Glutamatergic neuron (in vitro differentiated cells): Measurements from ENCODE around the gene WDTC1. TPM values are rescaled to one million over a fixed set of nuclear protein-coding genes. Genes with fewer than 3 reads are reported as not detected.
"Not testable (repeated sequence)": the region's sequence is repeated elsewhere in the genome, so short reads cannot be mapped to it uniquely, and the experiment has no call there.

Experiments
- DNase-seq: peaks from one replicate; pipeline ENCODE4 v3.0.0; 2022
- H3K27ac Mint-ChIP-seq: one replicate; pipeline ENCODE4 v1.8.0; 2020; ENCODE audit warnings: mild to moderate bottlenecking, mixed read lengths, inconsistent platforms; ENCODE audit not compliant: unreplicated experiment
- H3K27me3 Mint-ChIP-seq: one replicate; pipeline ENCODE4 v1.8.0; 2020; ENCODE audit warnings: mild to moderate bottlenecking, moderate library complexity, mixed read lengths, inconsistent platforms; ENCODE audit not compliant: unreplicated experiment
- H3K36me3 Mint-ChIP-seq: one replicate; pipeline ENCODE4 v1.8.0; 2020; ENCODE audit warnings: mild to moderate bottlenecking, mixed read lengths, inconsistent platforms; ENCODE audit not compliant: unreplicated experiment
- H3K4me1 Mint-ChIP-seq: one replicate; pipeline ENCODE4 v1.8.0; 2020; ENCODE audit warnings: mild to moderate bottlenecking, low read depth, mixed read lengths, inconsistent platforms; ENCODE audit not compliant: unreplicated experiment
- H3K4me3 Mint-ChIP-seq: one replicate; pipeline ENCODE4 v1.8.0; 2020; ENCODE audit warnings: mild to moderate bottlenecking, mixed read lengths, inconsistent platforms; ENCODE audit not compliant: unreplicated experiment
- H3K9me3 Mint-ChIP-seq: one replicate; pipeline ENCODE4 v1.8.0; 2020; ENCODE audit warnings: mild to moderate bottlenecking, moderate library complexity, mixed read lengths, inconsistent platforms; ENCODE audit not compliant: unreplicated experiment
- total RNA-seq: library from RNA; stranded (reverse); fragmentation: NEBNext Ultra II Directional; extraction: Animal tissue kit (Norgen Biotek cat#: 25700); gene quantifications from one replicate; pipeline ENCODE4 v1.2.1, GENCODE V29; 2021; ENCODE audit not compliant: unreplicated experiment
- TF ChIP-seq, protein P1 (sequence below): fragments of 200-600 bp; sonication (generic); IDR thresholded peaks from one replicate; pipeline ENCODE4 v1.5.0; 2021; ENCODE audit not compliant: partially characterized antibody, unreplicated experiment

Gene WDTC1
- total RNA-seq, 1 donor from 2014 or later, result 49.4 TPM

GRCh38 chr1:27203946-27204345 is 30.5 kb upstream of the WDTC1 start:
- Mint-ChIP-seq H3K9me3 (no peaks in the 10 kb centered on the region), H3K4me3 (no peak overlapping the region), H3K36me3 (no peaks in the 10 kb centered on the region), H3K4me1 (no peaks in the 10 kb centered on the region), H3K27me3 (no peaks in the 10 kb centered on the region), H3K27ac (no peak overlapping the region)
- TF ChIP-seq, protein P1, sequence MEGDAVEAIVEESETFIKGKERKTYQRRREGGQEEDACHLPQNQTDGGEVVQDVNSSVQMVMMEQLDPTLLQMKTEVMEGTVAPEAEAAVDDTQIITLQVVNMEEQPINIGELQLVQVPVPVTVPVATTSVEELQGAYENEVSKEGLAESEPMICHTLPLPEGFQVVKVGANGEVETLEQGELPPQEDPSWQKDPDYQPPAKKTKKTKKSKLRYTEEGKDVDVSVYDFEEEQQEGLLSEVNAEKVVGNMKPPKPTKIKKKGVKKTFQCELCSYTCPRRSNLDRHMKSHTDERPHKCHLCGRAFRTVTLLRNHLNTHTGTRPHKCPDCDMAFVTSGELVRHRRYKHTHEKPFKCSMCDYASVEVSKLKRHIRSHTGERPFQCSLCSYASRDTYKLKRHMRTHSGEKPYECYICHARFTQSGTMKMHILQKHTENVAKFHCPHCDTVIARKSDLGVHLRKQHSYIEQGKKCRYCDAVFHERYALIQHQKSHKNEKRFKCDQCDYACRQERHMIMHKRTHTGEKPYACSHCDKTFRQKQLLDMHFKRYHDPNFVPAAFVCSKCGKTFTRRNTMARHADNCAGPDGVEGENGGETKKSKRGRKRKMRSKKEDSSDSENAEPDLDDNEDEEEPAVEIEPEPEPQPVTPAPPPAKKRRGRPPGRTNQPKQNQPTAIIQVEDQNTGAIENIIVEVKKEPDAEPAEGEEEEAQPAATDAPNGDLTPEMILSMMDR, result no peak
- no peak for DNase-seq

GRCh38 chr1:27207238-27207637 is 27.2 kb upstream of the WDTC1 start:
- H3K4me3 Mint-ChIP-seq, H3K27ac Mint-ChIP-seq, DNase-seq, H3K36me3 Mint-ChIP-seq, H3K4me1 Mint-ChIP-seq, H3K27me3 Mint-ChIP-seq, H3K9me3 Mint-ChIP-seq: not testable (repeated sequence)

- not testable (repeated sequence) for H3K27me3 Mint-ChIP-seq, H3K36me3 Mint-ChIP-seq, H3K27ac Mint-ChIP-seq, H3K4me3 Mint-ChIP-seq, DNase-seq, H3K9me3 Mint-ChIP-seq, H3K4me1 Mint-ChIP-seq
Observed at GRCh38 chr1:27208143-27208850, 26.1 kb upstream of the WDTC1 start.

GRCh38 chr1:27216466-27216865 is 18.0 kb upstream of the WDTC1 start:
- Mint-ChIP-seq H3K36me3 (no peaks in the 10 kb centered on the region), H3K4me1 (peaks cover 13% of the 10 kb centered on the region), H3K27me3 (no peaks in the 10 kb centered on the region), H3K9me3 (no peaks in the 10 kb centered on the region), H3K4me3 (no peak overlapping the region), H3K27ac (no peak overlapping the region)
- DNase-seq, result no peak
- TF ChIP-seq, protein P1, result no peak

- peaks cover 13% of the 10 kb centered on the region for H3K4me1 Mint-ChIP-seq
- H3K27me3 Mint-ChIP-seq, result no peaks in the 10 kb centered on the region
- TF ChIP-seq, protein P1, result no peak
- H3K9me3 Mint-ChIP-seq, result peaks cover 1% of the 10 kb centered on the region
- H3K4me3 Mint-ChIP-seq, result no peak overlapping the region
- no peak overlapping the region for H3K27ac Mint-ChIP-seq
- no peak for DNase-seq
- H3K36me3 Mint-ChIP-seq, result no peaks in the 10 kb centered on the region
Observed at GRCh38 chr1:27217401-27217800, 17.0 kb upstream of the WDTC1 start.

DNA sequence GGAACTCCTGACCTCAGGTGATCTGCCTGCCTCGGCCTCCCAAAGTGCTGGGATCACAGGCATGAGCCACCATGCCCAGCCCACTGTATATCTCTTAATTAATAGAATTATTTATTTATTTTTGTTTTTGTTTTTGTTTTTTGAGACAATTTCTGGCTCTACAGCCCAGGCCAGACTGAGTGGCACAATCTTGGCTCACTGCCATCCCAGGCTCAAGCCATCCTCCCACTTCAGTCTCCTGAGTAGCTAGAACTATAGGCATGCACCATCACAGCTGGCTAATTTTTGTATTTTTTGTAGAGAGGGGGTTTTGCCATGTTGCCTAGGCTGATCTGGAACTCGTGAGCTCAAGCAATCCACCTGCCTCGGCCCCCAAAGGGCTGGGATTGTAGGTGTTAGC is 15.7 kb upstream of the WDTC1 start:
- H3K36me3 Mint-ChIP-seq, result no peaks in the 10 kb centered on the region
- no peak for DNase-seq
- H3K27me3 Mint-ChIP-seq, result no peaks in the 10 kb centered on the region
- TF ChIP-seq, protein P1, result no peak
- H3K4me1 Mint-ChIP-seq, result peaks cover 13% of the 10 kb centered on the region
- H3K9me3 Mint-ChIP-seq, result peaks cover 1% of the 10 kb centered on the region
- H3K4me3 Mint-ChIP-seq, result no peak overlapping the region
- no peak overlapping the region for H3K27ac Mint-ChIP-seq
